HS-27A (cell line): ENCODE measurements around the gene AAMP.
"Not testable (repeated sequence)": the region's sequence is repeated elsewhere in the genome, so short reads cannot be mapped to it uniquely, and the experiment has no call there.

Experiments
- DNase-seq: peaks from one replicate; pipeline ENCODE4 v3.0.0-alpha.2; 2012; ENCODE audit warnings: low read depth, missing footprints

Gene AAMP

GRCh38 chr2:218269900-218270720 is at the start of gene AAMP, which contains the start of gene PNKD:
Gene AAMP (minus strand): TSS chr2:218270137. CDS start chr2:218270086, 51 bp downstream.
Gene PNKD (plus strand): TSS chr2:218270519. CDS start chr2:218270536, 17 bp downstream.
- peak; percentile 85 for DNase-seq

GRCh38 chr2:218318241-218318640 is 48.3 kb upstream of the AAMP start:
- no peak for DNase-seq

GRCh38 chr2:218317835-218318234 is 47.9 kb upstream of the AAMP start:
- no peak for DNase-seq

- DNase-seq = no peak
Measured at GRCh38 chr2:218317303-218317630, 47.3 kb upstream of the AAMP start.

- DNase-seq = no peak
Measured at GRCh38 chr2:218315397-218315796, 45.5 kb upstream of the AAMP start.

GRCh38 chr2:218314764-218315163 is 44.8 kb upstream of the AAMP start:
- DNase-seq = not testable (repeated sequence)

GRCh38 chr2:218313356-218313755 is 43.4 kb upstream of the AAMP start:
- no peak for DNase-seq

- DNase-seq = no peak
Measured at GRCh38 chr2:218312267-218312756, 42.4 kb upstream of the AAMP start.

- DNase-seq = not testable (repeated sequence)
Measured at GRCh38 chr2:218311541-218312266, 41.8 kb upstream of the AAMP start.

GRCh38 chr2:218310853-218311540 is 41.1 kb upstream of the AAMP start:
- DNase-seq = no peak

GRCh38 chr2:218307415-218308090 is 37.6 kb upstream of the AAMP start:
- no peak for DNase-seq

GRCh38 chr2:218306184-218306920 is 36.4 kb upstream of the AAMP start:
- no peak for DNase-seq

- no peak for DNase-seq
Measured at GRCh38 chr2:218305383-218305782, 35.4 kb upstream of the AAMP start.

GRCh38 chr2:218301176-218301819 is 31.4 kb upstream of the AAMP start:
- no peak for DNase-seq

GRCh38 chr2:218300141-218300540 is 30.2 kb upstream of the AAMP start:
- no peak for DNase-seq

GRCh38 chr2:218298314-218298875 is 28.5 kb upstream of the AAMP start:
- DNase-seq = no peak

GRCh38 chr2:218296847-218297246 is 26.9 kb upstream of the AAMP start:
- DNase-seq = no peak

GRCh38 chr2:218296200-218296599 is 26.3 kb upstream of the AAMP start:
- no peak for DNase-seq

GRCh38 chr2:218295029-218295428 is 25.1 kb upstream of the AAMP start:
- no peak for DNase-seq

- DNase-seq = no peak
Measured at GRCh38 chr2:218294430-218295022, 24.6 kb upstream of the AAMP start.
